Lung (tissue), 12 donors: ENCODE measurements around the gene KNDC1. TPM values are rescaled to one million over a fixed set of nuclear protein-coding genes. Genes with fewer than 3 reads are reported as not detected.

ENCODE experiments used
- ATAC-seq: fragments of 200-7000 bp; cut with Tn5 transposase; one replicate; pipeline ENCODE4 v1.9.1; 2020; ENCODE audit warnings: moderate number of reproducible peaks; ENCODE audit not compliant: insufficient read depth, low FRiP score
- DNase-seq, 3 donors: peaks; one replicate each; pipeline ENCODE4 v3.0.0-alpha.2; 2013 to 2017
- H3K27ac ChIP-seq, 2 donors: one replicate each; pipeline ENCODE4 v1.5.1; 2013; ENCODE audit warnings: mild to moderate bottlenecking in 2 of 2, moderate library complexity in 2 of 2, control low read depth in 1 of 2, inconsistent platforms in 1 of 2, low read depth in 1 of 2, low read length in 1 of 2
- H3K27me3 ChIP-seq, 3 donors: one replicate each; pipeline ENCODE4 v1.5.1; 2013; ENCODE audit warnings: low read length in 2 of 3; ENCODE audit not compliant: control insufficient read depth in 3 of 3, insufficient read depth in 3 of 3
- H3K36me3 ChIP-seq, 4 donors: one replicate each; pipeline ENCODE4 v1.5.1; 2013; ENCODE audit warnings: low read length in 4 of 4, mild to moderate bottlenecking in 1 of 4, moderate library complexity in 1 of 4; ENCODE audit not compliant: control insufficient read depth in 4 of 4, insufficient read depth in 4 of 4
- H3K4me1 ChIP-seq, 5 donors: one replicate each; pipeline ENCODE4 v1.5.1; 2013; ENCODE audit warnings: low read length in 5 of 5, mild to moderate bottlenecking in 2 of 5, moderate library complexity in 1 of 5; ENCODE audit not compliant: control insufficient read depth in 5 of 5, insufficient read depth in 5 of 5
- H3K4me3 ChIP-seq: one replicate; pipeline ENCODE4 v1.5.1; 2013; ENCODE audit warnings: mild to moderate bottlenecking, control low read depth, moderate library complexity
- H3K9ac ChIP-seq, 2 donors: one replicate each; pipeline ENCODE4 v1.5.1; 2013; ENCODE audit warnings: low read length in 2 of 2, control low read depth in 1 of 2; ENCODE audit not compliant: insufficient read depth in 1 of 2
- H3K9me3 ChIP-seq, 4 donors: one replicate each; pipeline ENCODE4 v1.5.1; 2013; ENCODE audit warnings: low read length in 3 of 4, mild to moderate bottlenecking in 1 of 4, moderate library complexity in 1 of 4; ENCODE audit not compliant: control insufficient read depth in 4 of 4, insufficient read depth in 3 of 4
- whole genome bisulfite sequencing, 2 donors: extraction: QIAGEN DNeasy Blood & Tissue Kit; methylation state at CpG; one replicate each; pipeline ENCODE4 v1.1.7; 2013; 5-methylcytosine and 5-hydroxymethylcytosine counted together
- polyA plus RNA-seq, 2 donors: library from polyadenylated mRNA; stranded (reverse); fragments of 200-250 nt; gene quantifications; one replicate each; pipeline ENCODE4 v1.2.1, GENCODE V29; 2013
- total RNA-seq, 2 donors: library from RNA; depleted of rRNA in 1 of 2; stranded (reverse); fragments of >200 nt in 1 of 2; gene quantifications; one replicate each; pipeline ENCODE4 v1.2.1, GENCODE V29; 2014 to 2021
- TF ChIP-seq, protein P1 (sequence below): IDR thresholded peaks from 2 replicates; pipeline ENCODE4 v1.5.1; 2012; ENCODE audit warnings: mild to moderate bottlenecking; ENCODE audit errors: control extremely low read depth, extremely low read depth
- donor health status: control.
- donor health status: control.
- donor health status: Bipolar disorder and iron deficiency.
- donor health status: healthy.
- donor health status: DM: yes; HTN: yes; CAD: no.

Gene KNDC1
- total and polyA plus RNA-seq, 4 donors = 3.2 to 21.0 (median 6.7) TPM

DNA sequence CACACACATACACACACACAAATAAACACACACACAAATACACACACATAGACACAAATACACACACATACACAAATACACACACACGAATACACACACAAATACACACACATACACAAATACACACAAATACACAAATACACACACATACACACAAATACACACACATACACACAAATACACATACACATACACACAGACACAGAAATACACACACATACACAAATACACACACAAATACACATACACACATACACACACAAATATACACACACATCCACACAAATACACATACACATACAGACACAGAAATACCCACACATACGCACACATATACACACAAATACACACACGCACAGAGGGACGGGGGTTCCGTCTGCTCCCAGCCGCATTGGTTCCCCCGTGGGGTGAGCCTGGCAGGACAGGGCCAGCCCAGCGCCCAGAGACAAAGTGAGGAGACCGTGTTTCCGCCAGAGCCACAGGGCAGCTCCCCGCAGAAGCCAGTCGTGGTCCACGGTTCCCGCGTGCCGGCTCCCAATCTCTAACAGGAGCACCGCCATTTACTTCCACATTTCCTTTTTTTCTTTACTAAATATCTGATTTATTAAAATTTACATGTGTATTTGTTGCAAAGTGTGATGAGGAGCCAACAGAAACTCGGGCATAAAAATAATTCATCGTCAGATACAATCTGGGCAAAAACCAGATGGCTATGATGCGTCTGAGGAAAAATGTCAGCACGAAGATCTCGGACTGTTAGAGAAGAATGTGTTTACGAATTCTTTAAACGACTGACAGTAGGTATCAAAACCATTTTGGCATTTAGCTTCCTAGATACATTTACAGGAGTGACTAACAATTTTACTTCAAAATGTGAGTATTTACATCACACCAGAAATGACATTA, 3.1 kb upstream of the KNDC1 start:
- no peak overlapping the region for H3K9ac ChIP-seq
- WGBS, 2 donors = 78 to 80% methylated on average over 24 of the region's 24 CpGs
- peaks cover 0 to 21% (median 0%) of the 10 kb centered on the region in 5 donors for H3K4me1 ChIP-seq
- TF ChIP-seq, protein P1, sequence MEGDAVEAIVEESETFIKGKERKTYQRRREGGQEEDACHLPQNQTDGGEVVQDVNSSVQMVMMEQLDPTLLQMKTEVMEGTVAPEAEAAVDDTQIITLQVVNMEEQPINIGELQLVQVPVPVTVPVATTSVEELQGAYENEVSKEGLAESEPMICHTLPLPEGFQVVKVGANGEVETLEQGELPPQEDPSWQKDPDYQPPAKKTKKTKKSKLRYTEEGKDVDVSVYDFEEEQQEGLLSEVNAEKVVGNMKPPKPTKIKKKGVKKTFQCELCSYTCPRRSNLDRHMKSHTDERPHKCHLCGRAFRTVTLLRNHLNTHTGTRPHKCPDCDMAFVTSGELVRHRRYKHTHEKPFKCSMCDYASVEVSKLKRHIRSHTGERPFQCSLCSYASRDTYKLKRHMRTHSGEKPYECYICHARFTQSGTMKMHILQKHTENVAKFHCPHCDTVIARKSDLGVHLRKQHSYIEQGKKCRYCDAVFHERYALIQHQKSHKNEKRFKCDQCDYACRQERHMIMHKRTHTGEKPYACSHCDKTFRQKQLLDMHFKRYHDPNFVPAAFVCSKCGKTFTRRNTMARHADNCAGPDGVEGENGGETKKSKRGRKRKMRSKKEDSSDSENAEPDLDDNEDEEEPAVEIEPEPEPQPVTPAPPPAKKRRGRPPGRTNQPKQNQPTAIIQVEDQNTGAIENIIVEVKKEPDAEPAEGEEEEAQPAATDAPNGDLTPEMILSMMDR = no peak
- H3K9me3 ChIP-seq = peaks cover 0 to 2% (median 0%) of the 10 kb centered on the region in 4 donors
- H3K27ac ChIP-seq = no peak overlapping the region
- DNase-seq = no peak
- H3K36me3 ChIP-seq = no peaks in the 10 kb centered on the region
- ATAC-seq = no peak
- H3K27me3 ChIP-seq = peaks cover 0 to 5% (median 5%) of the 10 kb centered on the region in 3 donors
- no peak overlapping the region for H3K4me3 ChIP-seq

DNA sequence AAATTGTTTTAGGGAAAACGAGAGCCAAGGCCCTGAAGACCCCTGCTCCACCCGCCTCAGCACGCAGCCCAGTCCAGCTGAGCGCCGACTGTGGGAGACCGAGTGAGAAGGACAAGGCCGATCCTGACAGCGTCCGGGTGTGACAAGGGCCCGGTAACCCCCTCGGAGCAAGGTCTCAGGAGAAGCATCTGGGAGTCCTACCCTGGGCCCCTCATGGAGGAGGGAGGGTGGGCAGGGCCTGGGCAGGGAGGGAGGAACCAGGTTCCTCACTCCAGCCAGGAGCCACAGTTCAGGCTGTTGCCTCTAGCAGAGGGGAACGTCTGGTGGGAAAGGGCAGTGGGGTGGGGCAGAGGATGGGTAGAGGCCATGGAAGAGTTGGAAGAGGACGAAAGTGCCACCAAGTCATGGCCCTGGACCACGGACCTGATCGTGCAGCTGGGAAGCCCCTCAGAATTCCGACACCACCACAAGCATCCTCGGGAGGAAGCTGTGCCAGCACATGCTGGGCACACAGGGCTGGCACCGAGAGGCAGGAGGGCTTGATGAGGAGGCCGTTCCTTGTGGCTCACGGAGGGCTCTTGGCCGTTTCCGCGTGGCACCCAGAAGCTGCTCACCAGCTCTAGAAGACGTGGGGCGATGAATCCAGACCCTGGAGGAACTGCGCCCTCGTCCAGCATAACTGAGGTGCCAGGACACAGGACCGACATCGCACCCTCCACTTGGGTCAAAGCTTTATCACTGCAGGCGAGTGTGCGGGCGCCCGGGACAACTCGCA, 2.2 kb upstream of the KNDC1 start:
- WGBS, 2 donors = 74 to 80% methylated on average over 34 of the region's 34 CpGs
- TF ChIP-seq, protein P1 = no peak
- no peak for DNase-seq
- ATAC-seq = no peak
- no peak overlapping the region for H3K27ac ChIP-seq
- peaks cover 0 to 8% (median 0%) of the 10 kb centered on the region in 3 donors for H3K27me3 ChIP-seq
- H3K4me1 ChIP-seq = peaks cover 0 to 21% (median 6%) of the 10 kb centered on the region in 5 donors
- no peak overlapping the region for H3K9ac ChIP-seq
- no peak overlapping the region for H3K4me3 ChIP-seq
- peaks cover 0 to 2% (median 0%) of the 10 kb centered on the region in 4 donors for H3K9me3 ChIP-seq
- H3K36me3 ChIP-seq = no peaks in the 10 kb centered on the region

- Histone ChIP-seq H3K4me1 (peaks cover 0 to 21% (median 6%) of the 10 kb centered on the region in 5 donors), H3K4me3 (no peak overlapping the region), H3K27me3 (peaks cover 0 to 9% (median 0%) of the 10 kb centered on the region in 3 donors), H3K9me3 (peaks cover 0 to 2% (median 0%) of the 10 kb centered on the region in 4 donors), H3K36me3 (no peaks in the 10 kb centered on the region), H3K27ac (no peak overlapping the region), H3K9ac (no peak overlapping the region)
- DNase-seq (no peak), ATAC-seq (no peak)
- WGBS, 2 donors = 57 to 60% methylated on average over 12 of the region's 12 CpGs
- TF ChIP-seq, protein P1 = no peak
Measured at GRCh38 chr10:133158437-133158755, 1.6 kb upstream of the KNDC1 start.
